C4-2B (cell line): Measurements from ENCODE around the gene SLC2A13.

ENCODE experiments used
- ZFX ChIP-seq: fragments of 450-650 bp; IDR thresholded peaks from 2 replicates; pipeline ENCODE4 v1.6.1; 2017
- TF ChIP-seq, protein P1 (sequence below): fragments of 450-650 bp; conservative IDR thresholded peaks from 2 replicates; pipeline ENCODE4 v1.5.1; 2017; ENCODE audit warnings: mild to moderate bottlenecking

DNA sequence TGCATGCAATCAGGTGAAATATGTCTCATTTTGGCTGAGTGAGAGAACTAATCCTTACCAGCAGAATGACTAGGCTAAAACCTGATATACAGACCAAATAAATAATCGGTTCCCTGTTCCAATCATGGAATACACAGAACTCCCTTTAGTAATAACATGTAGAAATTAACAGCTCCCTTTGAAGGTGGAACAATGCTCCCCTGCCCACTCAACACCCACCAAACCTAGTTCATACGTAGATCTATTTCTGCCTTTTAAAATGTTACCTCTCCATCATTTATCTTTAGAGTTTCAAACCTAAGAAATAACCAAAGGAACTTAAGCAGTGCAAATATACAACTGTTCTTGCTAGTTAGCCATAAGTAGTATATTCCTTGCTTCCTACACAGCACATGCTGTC, 332.6 kb downstream of the SLC2A13 start:
- TF ChIP-seq, protein P1, sequence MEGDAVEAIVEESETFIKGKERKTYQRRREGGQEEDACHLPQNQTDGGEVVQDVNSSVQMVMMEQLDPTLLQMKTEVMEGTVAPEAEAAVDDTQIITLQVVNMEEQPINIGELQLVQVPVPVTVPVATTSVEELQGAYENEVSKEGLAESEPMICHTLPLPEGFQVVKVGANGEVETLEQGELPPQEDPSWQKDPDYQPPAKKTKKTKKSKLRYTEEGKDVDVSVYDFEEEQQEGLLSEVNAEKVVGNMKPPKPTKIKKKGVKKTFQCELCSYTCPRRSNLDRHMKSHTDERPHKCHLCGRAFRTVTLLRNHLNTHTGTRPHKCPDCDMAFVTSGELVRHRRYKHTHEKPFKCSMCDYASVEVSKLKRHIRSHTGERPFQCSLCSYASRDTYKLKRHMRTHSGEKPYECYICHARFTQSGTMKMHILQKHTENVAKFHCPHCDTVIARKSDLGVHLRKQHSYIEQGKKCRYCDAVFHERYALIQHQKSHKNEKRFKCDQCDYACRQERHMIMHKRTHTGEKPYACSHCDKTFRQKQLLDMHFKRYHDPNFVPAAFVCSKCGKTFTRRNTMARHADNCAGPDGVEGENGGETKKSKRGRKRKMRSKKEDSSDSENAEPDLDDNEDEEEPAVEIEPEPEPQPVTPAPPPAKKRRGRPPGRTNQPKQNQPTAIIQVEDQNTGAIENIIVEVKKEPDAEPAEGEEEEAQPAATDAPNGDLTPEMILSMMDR = no peak
- TF ChIP-seq ZFX = no peak
